Activated T-cell treated with anti-CD3 and anti-CD28 coated beads for 24 hours (primary cell): ENCODE data around the gene PIM2.
A peak's percentile ranks its signal among the peaks of the same experiment; 100 is the strongest.
"Not testable (repeated sequence)": the region's sequence is repeated elsewhere in the genome, so short reads cannot be mapped to it uniquely, and the experiment has no call there.

ENCODE experiments used
- DNase-seq: peaks from one replicate; pipeline ENCODE4 v3.0.0-alpha.2; 2020; ENCODE audit warnings: low read depth

PIM2 gene

GRCh38 chrX:48905090-48905790 is 13.6 kb downstream of the PIM2 start:
- DNase-seq: no peak

- no peak for DNase-seq
These were observed 14.2 kb downstream of the PIM2 start for GRCh38 chrX:48904626-48905025.

- no peak for DNase-seq
These were observed 14.6 kb downstream of the PIM2 start for GRCh38 chrX:48904180-48904579.

GRCh38 chrX:48903290-48903689 is 15.5 kb downstream of the PIM2 start:
- no peak for DNase-seq

GRCh38 chrX:48902776-48903175 is 16.0 kb downstream of the PIM2 start:
- DNase-seq: no peak

GRCh38 chrX:48902135-48902534 is 16.7 kb downstream of the PIM2 start:
- DNase-seq: no peak

- no peak for DNase-seq
These were observed 17.8 kb downstream of the PIM2 start for GRCh38 chrX:48901069-48901468.

- DNase-seq: no peak
These were observed 19.8 kb downstream of the PIM2 start for GRCh38 chrX:48899078-48899410.

- DNase-seq: peak; percentile 79
These were observed 21.1 kb downstream of the PIM2 start, which contains the start of the genes PQBP1 and TIMM17B for GRCh38 chrX:48897625-48898306. PQBP1 (plus strand) TSS chrX:48897930; CDS start chrX:48898510, 580 bp downstream. TIMM17B (minus strand) TSS chrX:48897768; CDS start chrX:48897749, 19 bp downstream.

- peak; percentile 48 for DNase-seq
These were observed 21.6 kb downstream of the PIM2 start for GRCh38 chrX:48897157-48897624.

- no peak for DNase-seq
These were observed 22.2 kb downstream of the PIM2 start for GRCh38 chrX:48896611-48897011.

GRCh38 chrX:48894891-48895290 is 23.9 kb downstream of the PIM2 start:
- no peak for DNase-seq

GRCh38 chrX:48893556-48894348 is 25.1 kb downstream of the PIM2 start:
- no peak for DNase-seq

GRCh38 chrX:48892896-48893295 is 25.9 kb downstream of the PIM2 start:
- no peak for DNase-seq

- DNase-seq: peak; percentile 64
These were observed 27.2 kb downstream of the PIM2 start for GRCh38 chrX:48891402-48892288.

- DNase-seq: no peak
These were observed 27.9 kb downstream of the PIM2 start for GRCh38 chrX:48890934-48891401.

- no peak for DNase-seq
These were observed 28.4 kb downstream of the PIM2 start for GRCh38 chrX:48890296-48890925.

GRCh38 chrX:48886586-48886985 is 32.2 kb downstream of the PIM2 start:
- not testable (repeated sequence) for DNase-seq

- DNase-seq: no peak
These were observed 35.1 kb downstream of the PIM2 start for GRCh38 chrX:48883729-48884128.

- DNase-seq: not testable (repeated sequence)
These were observed 41.9 kb downstream of the PIM2 start for GRCh38 chrX:48876944-48877343.

GRCh38 chrX:48872017-48872416 is 46.8 kb downstream of the PIM2 start:
- DNase-seq: not testable (repeated sequence)
